Trophoblast cell (in vitro differentiated cells and primary cell): ENCODE results near the gene AHCYL2.

Experiments
- DNase-seq, 2 donors: peaks; one replicate each; pipeline ENCODE4 v3.0.0-alpha.2; 2016
- H2AFZ ChIP-seq: 2 replicates; pipeline ENCODE4 v1.6.1; 2013; ENCODE audit warnings: low read length, moderate library complexity, mild to moderate bottlenecking; ENCODE audit not compliant: insufficient read depth, poor library complexity
- H2AK5ac ChIP-seq: 2 replicates; pipeline ENCODE4 v1.6.1; 2013; ENCODE audit warnings: mild to moderate bottlenecking, low read length
- H2BK120ac ChIP-seq: 2 replicates; pipeline ENCODE4 v1.6.1; 2013; ENCODE audit warnings: low read length, mild to moderate bottlenecking, moderate library complexity; ENCODE audit not compliant: insufficient read depth, poor library complexity
- H2BK12ac ChIP-seq: 2 replicates; pipeline ENCODE4 v1.6.1; 2013; ENCODE audit warnings: mild to moderate bottlenecking, low read length, moderate library complexity
- H2BK5ac ChIP-seq: 2 replicates; pipeline ENCODE4 v1.6.1; 2013; ENCODE audit warnings: low read length, low read depth, moderate library complexity, mild to moderate bottlenecking; ENCODE audit not compliant: poor library complexity
- H3K14ac ChIP-seq: 2 replicates; pipeline ENCODE4 v1.6.1; 2013; ENCODE audit warnings: mild to moderate bottlenecking, low read length
- H3K18ac ChIP-seq: 2 replicates; pipeline ENCODE4 v1.6.1; 2013; ENCODE audit warnings: mild to moderate bottlenecking, low read length
- H3K23ac ChIP-seq: 2 replicates; pipeline ENCODE4 v1.6.1; 2013; ENCODE audit warnings: low read length
- H3K27ac ChIP-seq: 2 replicates; pipeline ENCODE4 v1.5.1; 2013; ENCODE audit warnings: low read depth, mild to moderate bottlenecking, inconsistent platforms, low read length, moderate library complexity
- H3K27me3 ChIP-seq: 2 replicates; pipeline ENCODE4 v1.6.1; 2013; ENCODE audit warnings: inconsistent platforms, mild to moderate bottlenecking, low read length, moderate library complexity; ENCODE audit not compliant: insufficient read depth
- H3K36me3 ChIP-seq, 2 experiments: 1 replicate in 1 of 2; 2 replicates in 1 of 2; pipeline ENCODE4 v1.6.1; 2013; ENCODE audit warnings: low read length in 2 of 2, mild to moderate bottlenecking in 2 of 2, moderate library complexity in 1 of 2; ENCODE audit not compliant: insufficient read depth in 2 of 2, control insufficient read depth in 1 of 2
- H3K4ac ChIP-seq: 2 replicates; pipeline ENCODE4 v1.6.1; 2013; ENCODE audit warnings: low read depth, mild to moderate bottlenecking, low read length, moderate library complexity
- H3K4me1 ChIP-seq, 2 experiments: 1 replicate in 1 of 2; 2 replicates in 1 of 2; pipeline ENCODE4 v1.6.1; 2013; ENCODE audit warnings: low read length in 2 of 2, mild to moderate bottlenecking in 2 of 2, moderate library complexity in 1 of 2; ENCODE audit not compliant: insufficient read depth in 2 of 2, control insufficient read depth in 1 of 2
- H3K4me2 ChIP-seq: 2 replicates; pipeline ENCODE4 v1.6.1; 2013; ENCODE audit warnings: inconsistent platforms, mild to moderate bottlenecking, low read length, moderate library complexity
- H3K4me3 ChIP-seq: 2 replicates; pipeline ENCODE4 v1.5.1; 2013; ENCODE audit warnings: mild to moderate bottlenecking, low read depth, low read length, inconsistent platforms
- H3K79me1 ChIP-seq: one replicate; pipeline ENCODE4 v1.6.1; 2013; ENCODE audit warnings: low read length
- H3K79me2 ChIP-seq: 2 replicates; pipeline ENCODE4 v1.6.1; 2013; ENCODE audit warnings: low read length, mild to moderate bottlenecking; ENCODE audit not compliant: control insufficient read depth, insufficient read depth, poor library complexity
- H3K9ac ChIP-seq: 2 replicates; pipeline ENCODE4 v1.6.1; 2013; ENCODE audit warnings: mild to moderate bottlenecking, low read length
- H3K9me3 ChIP-seq: 2 replicates; pipeline ENCODE4 v1.6.1; 2013; ENCODE audit warnings: low read depth, mild to moderate bottlenecking, control low read depth, inconsistent platforms, low read length; ENCODE audit not compliant: insufficient read depth
- H4K12ac ChIP-seq: 2 replicates; pipeline ENCODE4 v1.6.1; 2013; ENCODE audit warnings: low read depth, mild to moderate bottlenecking, low read length, moderate library complexity
- H4K8ac ChIP-seq: 2 replicates; pipeline ENCODE4 v1.6.1; 2013; ENCODE audit warnings: low read depth, mild to moderate bottlenecking, low read length, moderate library complexity
- H4K91ac ChIP-seq: one replicate; pipeline ENCODE4 v1.6.1; 2013; ENCODE audit warnings: low read depth, mild to moderate bottlenecking, low read length, moderate library complexity
- WGBS: extraction: QIAGEN DNeasy Blood & Tissue Kit; methylation state at CpG from one replicate; pipeline ENCODE4 v1.1.7; 2013; ENCODE audit warnings: missing lambda C conversion rate; ENCODE audit not compliant: insufficient read length, insufficient coverage; ENCODE audit errors: extremely low coverage; 5-methylcytosine and 5-hydroxymethylcytosine counted together

The AHCYL2 gene

GRCh38 chr7:129228633-129229032 is 3.8 kb downstream of the AHCYL2 start:
- no peak overlapping the region for H4K12ac ChIP-seq
- H3K9me3 ChIP-seq: no peaks in the 10 kb centered on the region
- H3K18ac ChIP-seq: no peak overlapping the region
- no peak overlapping the region for H3K4me2 ChIP-seq
- H3K79me2 ChIP-seq: peaks cover 1% of the 10 kb centered on the region
- no peak overlapping the region for H4K91ac ChIP-seq
- H2BK12ac ChIP-seq: no peak overlapping the region
- H3K36me3 ChIP-seq: peaks cover 0 to 2% of the 10 kb centered on the region in 2 experiments
- no peak overlapping the region for H2BK5ac ChIP-seq
- H2BK120ac ChIP-seq: no peak overlapping the region
- DNase-seq: no peak
- H3K9ac ChIP-seq: no peak overlapping the region
- H3K79me1 ChIP-seq: peaks cover 2% of the 10 kb centered on the region
- WGBS: no CpG with 5 or more reads among the region's 2 CpGs
- H4K8ac ChIP-seq: no peak overlapping the region
- H2AK5ac ChIP-seq: no peak overlapping the region
- H3K4me3 ChIP-seq: no peak overlapping the region
- no peak overlapping the region for H3K23ac ChIP-seq
- H2AFZ ChIP-seq: no peak overlapping the region
- H3K14ac ChIP-seq: no peak overlapping the region
- no peaks in the 10 kb centered on the region for H3K27me3 ChIP-seq
- H3K4me1 ChIP-seq: no peaks in the 10 kb centered on the region
- H3K27ac ChIP-seq: no peak overlapping the region
- H3K4ac ChIP-seq: no peak overlapping the region

DNA sequence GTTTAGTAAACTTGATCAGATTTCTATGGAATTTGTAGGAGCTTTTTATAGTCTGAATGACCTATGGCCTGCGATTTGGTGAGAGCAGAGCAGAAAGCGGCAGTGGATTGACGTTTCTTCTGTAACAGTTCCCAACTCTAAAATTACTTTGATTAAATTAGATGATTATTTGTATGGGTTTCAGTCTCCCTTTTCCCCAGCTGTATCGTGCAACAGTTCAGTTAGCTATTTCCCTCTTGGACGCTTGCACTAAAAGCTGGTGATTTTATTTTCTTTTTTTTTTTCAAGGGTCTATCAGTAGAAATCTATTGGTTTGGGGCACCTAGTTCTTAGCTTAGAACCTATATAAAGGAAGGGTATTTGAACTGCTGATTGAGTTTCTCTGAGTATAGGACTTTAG is 6.8 kb downstream of the AHCYL2 start:
- H3K79me2 ChIP-seq: no peaks in the 10 kb centered on the region
- no peak for DNase-seq
- H3K14ac ChIP-seq: no peak overlapping the region
- no peak overlapping the region for H2AK5ac ChIP-seq
- H2AFZ ChIP-seq: no peak overlapping the region
- no peaks in the 10 kb centered on the region for H3K9me3 ChIP-seq
- H4K91ac ChIP-seq: no peak overlapping the region
- H3K9ac ChIP-seq: no peak overlapping the region
- H2BK120ac ChIP-seq: no peak overlapping the region
- H3K27ac ChIP-seq: no peak overlapping the region
- no peaks in the 10 kb centered on the region for H3K79me1 ChIP-seq
- no peak overlapping the region for H3K4ac ChIP-seq
- no CpG with 5 or more reads among the region's 5 CpGs for WGBS
- no peak overlapping the region for H3K23ac ChIP-seq
- peaks cover 0 to 2% of the 10 kb centered on the region in 2 experiments for H3K36me3 ChIP-seq
- H3K18ac ChIP-seq: no peak overlapping the region
- H4K8ac ChIP-seq: no peak overlapping the region
- no peaks in the 10 kb centered on the region for H3K27me3 ChIP-seq
- H2BK12ac ChIP-seq: no peak overlapping the region
- no peak overlapping the region for H2BK5ac ChIP-seq
- H4K12ac ChIP-seq: no peak overlapping the region
- no peak overlapping the region for H3K4me3 ChIP-seq
- H3K4me2 ChIP-seq: no peak overlapping the region
- no peaks in the 10 kb centered on the region for H3K4me1 ChIP-seq

GRCh38 chr7:129238546-129238945 is 13.7 kb downstream of the AHCYL2 start:
- no CpG with 5 or more reads among the region's 8 CpGs for WGBS
- no peaks in the 10 kb centered on the region for H3K9me3 ChIP-seq
- no peak overlapping the region for H3K9ac ChIP-seq

DNA sequence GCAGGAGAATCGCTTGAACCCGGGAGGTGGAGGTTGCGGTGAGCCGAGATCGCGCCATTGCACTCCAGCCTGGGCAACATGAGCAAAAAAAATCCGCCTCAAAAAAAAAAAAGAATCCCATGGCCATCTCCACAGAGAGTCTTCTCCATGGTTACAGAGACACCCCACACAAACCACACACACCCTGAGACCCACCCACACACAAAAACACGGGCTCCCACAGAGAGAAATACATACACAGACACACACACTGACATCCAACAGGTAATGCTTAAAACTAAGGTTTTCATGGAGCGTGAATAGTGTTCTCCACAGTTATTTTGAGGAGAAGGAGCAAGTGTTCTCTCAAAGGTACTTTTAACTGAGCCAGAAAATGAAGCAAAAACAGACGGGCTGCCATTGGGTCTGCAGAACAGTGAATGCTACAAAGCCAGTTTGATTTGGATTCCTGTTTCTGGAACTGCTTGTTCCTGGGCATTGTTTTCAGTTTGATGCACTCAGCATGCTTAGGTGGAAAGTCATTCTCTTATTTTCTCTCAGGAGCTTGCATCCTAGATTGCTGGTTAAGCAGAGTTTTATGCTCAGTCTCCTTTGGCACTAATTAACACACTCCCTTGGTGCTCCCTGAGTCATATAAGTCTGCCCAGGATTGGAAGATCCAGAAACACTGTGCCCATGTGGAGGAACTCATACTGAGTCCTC is 15.4 kb downstream of the AHCYL2 start:
- Histone ChIP-seq H3K36me3 (no peaks in the 10 kb centered on the region), H3K4me2 (no peak overlapping the region), H3K14ac (no peak overlapping the region), H3K27ac (no peak overlapping the region), H3K9ac (no peak overlapping the region), H3K9me3 (no peaks in the 10 kb centered on the region), H3K79me2 (no peaks in the 10 kb centered on the region), H2BK12ac (no peak overlapping the region), H2AFZ (no peak overlapping the region), H3K4me3 (no peak overlapping the region), H2AK5ac (no peak overlapping the region), H4K91ac (no peak overlapping the region), H3K23ac (no peak overlapping the region), H3K27me3 (no peaks in the 10 kb centered on the region), H2BK120ac (no peak overlapping the region), H3K4me1 (no peaks in the 10 kb centered on the region), H3K4ac (no peak overlapping the region), H3K18ac (no peak overlapping the region), H2BK5ac (no peak overlapping the region), H3K79me1 (no peaks in the 10 kb centered on the region), H4K8ac (no peak overlapping the region), H4K12ac (no peak overlapping the region)
- WGBS: no CpG with 5 or more reads among the region's 10 CpGs
- peak in 1 of 2 donors; percentile 56 for DNase-seq

More at GRCh38 chr7:129238546-129238945, 13.7 kb downstream of the AHCYL2 start:
- no peak overlapping the region for H4K12ac ChIP-seq
- no peaks in the 10 kb centered on the region for H3K79me1 ChIP-seq
- no peak overlapping the region for H4K91ac ChIP-seq
- no peak overlapping the region for H3K4me2 ChIP-seq
- H3K4me1 ChIP-seq: no peaks in the 10 kb centered on the region
- H2AFZ ChIP-seq: no peak overlapping the region
- no peak overlapping the region for H2AK5ac ChIP-seq
- no peak overlapping the region for H3K4me3 ChIP-seq
- no peak overlapping the region for H3K23ac ChIP-seq
- H3K36me3 ChIP-seq: no peaks in the 10 kb centered on the region
- DNase-seq: no peak
- no peak overlapping the region for H3K18ac ChIP-seq
- H2BK12ac ChIP-seq: no peak overlapping the region
- H3K27me3 ChIP-seq: no peaks in the 10 kb centered on the region
- no peak overlapping the region for H3K27ac ChIP-seq
- H3K4ac ChIP-seq: no peak overlapping the region
- H2BK5ac ChIP-seq: no peak overlapping the region
- H3K14ac ChIP-seq: no peak overlapping the region
- H3K79me2 ChIP-seq: no peaks in the 10 kb centered on the region
- H2BK120ac ChIP-seq: no peak overlapping the region
- H4K8ac ChIP-seq: no peak overlapping the region
